H9 (cell line): Measurements from ENCODE around the gene WASF3. TPM values are rescaled to one million over a fixed set of nuclear protein-coding genes. Genes with fewer than 3 reads are reported as not detected.

Experiments used
- DNase-seq: peaks from one replicate; pipeline ENCODE4 v3.0.0-alpha.2; 2017
- H2AFZ ChIP-seq: one replicate; pipeline ENCODE4 v1.6.1; 2013; ENCODE audit warnings: mild to moderate bottlenecking, low read length, control low read depth, moderate library complexity
- H2AK5ac ChIP-seq: 2 replicates; pipeline ENCODE4 v1.6.1; 2013; ENCODE audit warnings: low read length, control low read depth, mixed read lengths; ENCODE audit not compliant: insufficient read length
- H2BK120ac ChIP-seq: one replicate; pipeline ENCODE4 v1.6.1; 2013; ENCODE audit warnings: low read depth, mild to moderate bottlenecking, low read length, control low read depth, inconsistent platforms; ENCODE audit not compliant: poor library complexity, severe bottlenecking
- H2BK12ac ChIP-seq: 2 replicates; pipeline ENCODE4 v1.6.1; 2013; ENCODE audit warnings: low read length, control low read depth, mixed read lengths, low read depth; ENCODE audit not compliant: insufficient read length
- H2BK15ac ChIP-seq: 2 replicates; pipeline ENCODE4 v1.6.1; 2013; ENCODE audit warnings: low read depth, low read length, control low read depth
- H2BK20ac ChIP-seq: one replicate; pipeline ENCODE4 v1.6.1; 2013; ENCODE audit warnings: low read depth, mild to moderate bottlenecking, low read length, control low read depth, inconsistent platforms; ENCODE audit not compliant: poor library complexity, severe bottlenecking
- H2BK5ac ChIP-seq: 2 replicates; pipeline ENCODE4 v1.6.1; 2013; ENCODE audit warnings: low read length, control low read depth, mixed read lengths; ENCODE audit not compliant: insufficient read length
- H3K14ac ChIP-seq: 2 replicates; pipeline ENCODE4 v1.6.1; 2013; ENCODE audit warnings: low read length, control low read depth; ENCODE audit not compliant: insufficient read depth
- H3K18ac ChIP-seq: 2 replicates; pipeline ENCODE4 v1.6.1; 2013; ENCODE audit warnings: low read depth, mild to moderate bottlenecking, mixed read lengths, low read length, control low read depth; ENCODE audit not compliant: insufficient read length
- H3K23ac ChIP-seq: 2 replicates; pipeline ENCODE4 v1.6.1; 2013; ENCODE audit warnings: low read length, control low read depth, mixed read lengths, low read depth; ENCODE audit not compliant: insufficient read length
- H3K23me2 ChIP-seq: 2 replicates; pipeline ENCODE4 v1.6.1; 2013; ENCODE audit warnings: low read depth, mild to moderate bottlenecking, mixed read lengths, low read length, control low read depth; ENCODE audit not compliant: insufficient read length, poor library complexity, severe bottlenecking
- H3K27ac ChIP-seq: 2 replicates; pipeline ENCODE4 v1.5.1; 2013; ENCODE audit warnings: low read length, control low read depth, mixed read lengths, low read depth; ENCODE audit not compliant: insufficient read length
- H3K27me3 ChIP-seq: 2 replicates; pipeline ENCODE4 v1.6.1; 2013; ENCODE audit warnings: low read length, control low read depth, inconsistent platforms; ENCODE audit not compliant: insufficient read depth
- H3K4ac ChIP-seq: 2 replicates; pipeline ENCODE4 v1.6.1; 2013; ENCODE audit warnings: low read depth, mild to moderate bottlenecking, control low read depth, inconsistent platforms, low read length, moderate library complexity
- H3K4me1 ChIP-seq: 2 replicates; pipeline ENCODE4 v1.6.1; 2013; ENCODE audit warnings: low read length, control low read depth, inconsistent platforms; ENCODE audit not compliant: insufficient read depth
- H3K4me2 ChIP-seq: 2 replicates; pipeline ENCODE4 v1.6.1; 2013; ENCODE audit warnings: low read length, control low read depth, mixed read lengths; ENCODE audit not compliant: insufficient read length, insufficient read depth
- H3K56ac ChIP-seq: 2 replicates; pipeline ENCODE4 v1.6.1; 2013; ENCODE audit warnings: low read depth, mild to moderate bottlenecking, mixed read lengths, low read length, control low read depth; ENCODE audit not compliant: insufficient read length
- H3K79me1 ChIP-seq: 2 replicates; pipeline ENCODE4 v1.6.1; 2013; ENCODE audit warnings: low read depth, mild to moderate bottlenecking, moderate library complexity, low read length, control low read depth, inconsistent platforms; ENCODE audit not compliant: insufficient read depth, poor library complexity, severe bottlenecking
- H3K79me2 ChIP-seq: 2 replicates; pipeline ENCODE4 v1.6.1; 2013; ENCODE audit warnings: low read length, control low read depth, inconsistent platforms; ENCODE audit not compliant: insufficient read depth
- H3K9ac ChIP-seq: 2 replicates; pipeline ENCODE4 v1.6.1; 2013; ENCODE audit warnings: low read length, control low read depth, mixed read lengths; ENCODE audit not compliant: insufficient read length; ENCODE audit errors: extremely low read depth
- H3K9me3 ChIP-seq: one replicate; pipeline ENCODE4 v1.6.1; 2013; ENCODE audit warnings: low read depth, low read length, inconsistent platforms; ENCODE audit not compliant: control insufficient read depth
- H3T11ph ChIP-seq: one replicate; pipeline ENCODE4 v1.6.1; 2013; ENCODE audit warnings: mild to moderate bottlenecking, low read length, control low read depth, inconsistent platforms
- H4K20me1 ChIP-seq: one replicate; pipeline ENCODE4 v1.6.1; 2013; ENCODE audit not compliant: control insufficient read depth, insufficient read length, insufficient read depth
- H4K5ac ChIP-seq: 2 replicates; pipeline ENCODE4 v1.6.1; 2013; ENCODE audit warnings: low read depth, mild to moderate bottlenecking, mixed read lengths, low read length, control low read depth; ENCODE audit not compliant: insufficient read length
- H4K8ac ChIP-seq: replicated peaks from 2 replicates; pipeline ENCODE4 v1.6.1; 2013; ENCODE audit warnings: low read length, control low read depth, mixed read lengths, low read depth; ENCODE audit not compliant: insufficient read length
- H4K91ac ChIP-seq: 2 replicates; pipeline ENCODE4 v1.6.1; 2013; ENCODE audit warnings: low read depth, mild to moderate bottlenecking, moderate library complexity, mixed read lengths, low read length, control low read depth; ENCODE audit not compliant: insufficient read length
- H3K27ac Mint-ChIP-seq, 3 experiments: 2 replicates in 2 of 3; 3 replicates in 1 of 3; pipeline ENCODE4 v1.8.0; 2020 to 2021; ENCODE audit warnings: mixed read lengths in 3 of 3, mild to moderate bottlenecking in 1 of 3, moderate library complexity in 1 of 3
- H3K27me3 Mint-ChIP-seq: 2 replicates; pipeline ENCODE4 v1.8.0; 2021; ENCODE audit warnings: low read depth, mild to moderate bottlenecking, moderate library complexity, mixed read lengths
- H3K36me3 Mint-ChIP-seq, 3 experiments: 2 replicates in 2 of 3; 3 replicates in 1 of 3; pipeline ENCODE4 v1.8.0; 2020 to 2021; ENCODE audit warnings: low read depth in 3 of 3, mixed read lengths in 3 of 3; ENCODE audit not compliant: insufficient read depth in 1 of 3
- H3K4me1 Mint-ChIP-seq, 2 experiments: 2 replicates each; pipeline ENCODE4 v1.8.0; 2020; ENCODE audit warnings: mixed read lengths in 2 of 2
- H3K4me3 Mint-ChIP-seq, 2 experiments: 2 replicates in 1 of 2; 3 replicates in 1 of 2; pipeline ENCODE4 v1.8.0; 2020 to 2021; ENCODE audit warnings: mild to moderate bottlenecking in 2 of 2, mixed read lengths in 2 of 2, moderate library complexity in 1 of 2
- H3K9me3 Mint-ChIP-seq, 2 experiments: 2 replicates in 1 of 2; 3 replicates in 1 of 2; pipeline ENCODE4 v1.8.0; 2020; ENCODE audit warnings: mild to moderate bottlenecking in 2 of 2, mixed read lengths in 2 of 2, moderate library complexity in 1 of 2
- CTCF ChIP-seq: fragments of 200-600 bp; sonication (generic); conservative IDR thresholded peaks from 3 replicates; pipeline ENCODE4 v1.8.0; 2021; ENCODE audit warnings: antibody characterized with exemption, mild to moderate bottlenecking
- WGBS: extraction: QIAGEN DNeasy Blood & Tissue Kit; methylation state at CpG from one replicate; pipeline ENCODE4 v1.1.7; 2013; ENCODE audit warnings: missing lambda C conversion rate, low lambda C conversion rate, mixed read lengths; ENCODE audit not compliant: insufficient read length; ENCODE audit errors: extremely low coverage; 5-methylcytosine and 5-hydroxymethylcytosine counted together
- total RNA-seq: library from RNA; stranded (reverse); gene quantifications from 2 replicates; pipeline ENCODE4 v1.2.1, GENCODE V29; 2021

The WASF3 gene
- total RNA-seq, 1 experiment from 2014 or later, result 22.2 TPM

GRCh38 chr13:26698392-26699196 is 141.1 kb downstream of the WASF3 start:
- no peaks in the 10 kb centered on the region for H3K79me2 ChIP-seq
- Mint-ChIP-seq H3K4me3 (peak overlapping the region in 1 of 2 experiments; percentile 34; a peak in 2 of 5 replicates), H3K36me3 (no peaks in the 10 kb centered on the region; a peak in 4 of 7 replicates), H3K27me3 (peaks cover 15% of the 10 kb centered on the region), H3K27ac (no peak overlapping the region), H3K4me1 (peaks cover 14 to 16% of the 10 kb centered on the region in 2 experiments), H3K9me3 (no peaks in the 10 kb centered on the region; a peak in 1 of 5 replicates)
- no peak overlapping the region for H3K23ac ChIP-seq
- H3K4me2 ChIP-seq, result no peak overlapping the region
- no peaks in the 10 kb centered on the region for H4K20me1 ChIP-seq
- no peak overlapping the region for H4K5ac ChIP-seq
- H3K23me2 ChIP-seq, result no peaks in the 10 kb centered on the region
- no peaks in the 10 kb centered on the region for H3K27me3 ChIP-seq
- H2BK12ac ChIP-seq, result no peak overlapping the region
- H3K79me1 ChIP-seq, result no peaks in the 10 kb centered on the region
- H3K4me1 ChIP-seq, result no peaks in the 10 kb centered on the region
- peak; percentile 90 for DNase-seq
- TF ChIP-seq CTCF, result peak; percentile 98
- H4K91ac ChIP-seq, result no peak overlapping the region
- no peak overlapping the region for H3K56ac ChIP-seq
- no peaks in the 10 kb centered on the region for H3K9me3 ChIP-seq
- peak overlapping the region; percentile 24 for H2AFZ ChIP-seq
- WGBS, result no CpG with 5 or more reads among the region's 29 CpGs
- H2BK15ac ChIP-seq, result no peak overlapping the region
- H3K14ac ChIP-seq, result no peak overlapping the region
- H2AK5ac ChIP-seq, result no peak overlapping the region
- H3K18ac ChIP-seq, result no peak overlapping the region
- H2BK5ac ChIP-seq, result no peak overlapping the region
- no peak overlapping the region for H3K9ac ChIP-seq
- no peak overlapping the region for H2BK120ac ChIP-seq
- no peak overlapping the region for H3K27ac ChIP-seq
- no peak overlapping the region for H2BK20ac ChIP-seq
- no peak overlapping the region for H3K4ac ChIP-seq
- no peak overlapping the region for H3T11ph ChIP-seq
- no peak overlapping the region for H4K8ac ChIP-seq
